SU-DHL-6 (cell line): ENCODE data around the gene SCRN1.
"Not testable (repeated sequence)": the region's sequence is repeated elsewhere in the genome, so short reads cannot be mapped to it uniquely, and the experiment has no call there.

Experiments used
- H2AFZ ChIP-seq: fragments of 200-600 bp; sonication (generic); 2 replicates; pipeline ENCODE4 v1.6.1; 2014; ENCODE audit warnings: low read depth, mild to moderate bottlenecking, moderate library complexity, mixed read lengths, antibody characterized with exemption, low read length; ENCODE audit not compliant: severe bottlenecking
- H3F3A ChIP-seq: fragments of 200-600 bp; shearing (Covaris generic); 2 replicates; pipeline ENCODE4 v1.6.0; 2016; ENCODE audit warnings: antibody characterized with exemption, mild to moderate bottlenecking; ENCODE audit not compliant: insufficient read depth
- H3K27ac ChIP-seq: fragments of 200-600 bp; sonication (generic); 2 replicates; pipeline ENCODE4 v1.5.1; 2016; ENCODE audit warnings: low read depth, mild to moderate bottlenecking, low read length, moderate library complexity, mixed read lengths
- H3K27me3 ChIP-seq: fragments of 200-600 bp; sonication (generic), shearing (Covaris generic); 2 replicates; pipeline ENCODE4 v1.6.0; 2014; ENCODE audit warnings: mild to moderate bottlenecking, low read length
- H3K36me3 ChIP-seq: fragments of 200-600 bp; sonication (generic); 2 replicates; pipeline ENCODE4 v1.6.1; 2014; ENCODE audit warnings: mild to moderate bottlenecking, low read length, mixed read lengths
- H3K4me2 ChIP-seq: fragments of 300-600, 200-600 bp; shearing (Covaris generic), sonication (generic); 2 replicates; pipeline ENCODE4 v1.6.0; 2014; ENCODE audit warnings: low read length, low read depth, mild to moderate bottlenecking; ENCODE audit not compliant: poor library complexity, severe bottlenecking
- H3K4me3 ChIP-seq: fragments of 200-600 bp; sonication (generic); 2 replicates; pipeline ENCODE4 v1.5.1; 2014; ENCODE audit warnings: antibody characterized with exemption, low read length, mild to moderate bottlenecking, mixed read lengths; ENCODE audit not compliant: insufficient read depth, poor library complexity, severe bottlenecking
- H3K79me2 ChIP-seq: fragments of 200-600 bp; sonication (generic); 2 replicates; pipeline ENCODE4 v1.6.1; 2014; ENCODE audit warnings: mild to moderate bottlenecking, low read length, moderate library complexity; ENCODE audit not compliant: insufficient read depth
- H3K9ac ChIP-seq: fragments of 200-600 bp; sonication (generic); 2 replicates; pipeline ENCODE4 v1.7.0; 2014; ENCODE audit warnings: mild to moderate bottlenecking, low read length
- H3K9me2 ChIP-seq: fragments of 200-600 bp; sonication (generic); replicated peaks from 2 replicates; pipeline ENCODE4 v1.6.1; 2014; ENCODE audit warnings: low read length; ENCODE audit not compliant: insufficient read depth
- H3K9me3 ChIP-seq: fragments of 200-600 bp; sonication (generic); 2 replicates; pipeline ENCODE4 v1.6.1; 2014; ENCODE audit warnings: low read length, mixed read lengths; ENCODE audit not compliant: insufficient read depth
- H4K20me1 ChIP-seq: fragments of 200-600 bp; sonication (generic); 2 replicates; pipeline ENCODE4 v1.6.1; 2014; ENCODE audit warnings: low read depth, mild to moderate bottlenecking, antibody characterized with exemption, low read length, moderate library complexity, mixed read lengths
- EZH2phosphoT487 ChIP-seq: fragments of 200-600 bp; sonication (generic), shearing (Covaris generic); conservative IDR thresholded peaks from 2 replicates; pipeline ENCODE4 v1.6.1; 2018; ENCODE audit warnings: mild to moderate bottlenecking, antibody characterized with exemption, low read length, moderate library complexity, mixed read lengths
- TF ChIP-seq, protein P1 (sequence below): fragments of 200-600 bp; sonication (generic); IDR thresholded peaks from one replicate; pipeline ENCODE4 v1.5.1; 2017; ENCODE audit warnings: antibody characterized with exemption, mild to moderate bottlenecking, low read length, moderate library complexity; ENCODE audit not compliant: insufficient read depth, poor library complexity, severe bottlenecking

The SCRN1 gene

DNA sequence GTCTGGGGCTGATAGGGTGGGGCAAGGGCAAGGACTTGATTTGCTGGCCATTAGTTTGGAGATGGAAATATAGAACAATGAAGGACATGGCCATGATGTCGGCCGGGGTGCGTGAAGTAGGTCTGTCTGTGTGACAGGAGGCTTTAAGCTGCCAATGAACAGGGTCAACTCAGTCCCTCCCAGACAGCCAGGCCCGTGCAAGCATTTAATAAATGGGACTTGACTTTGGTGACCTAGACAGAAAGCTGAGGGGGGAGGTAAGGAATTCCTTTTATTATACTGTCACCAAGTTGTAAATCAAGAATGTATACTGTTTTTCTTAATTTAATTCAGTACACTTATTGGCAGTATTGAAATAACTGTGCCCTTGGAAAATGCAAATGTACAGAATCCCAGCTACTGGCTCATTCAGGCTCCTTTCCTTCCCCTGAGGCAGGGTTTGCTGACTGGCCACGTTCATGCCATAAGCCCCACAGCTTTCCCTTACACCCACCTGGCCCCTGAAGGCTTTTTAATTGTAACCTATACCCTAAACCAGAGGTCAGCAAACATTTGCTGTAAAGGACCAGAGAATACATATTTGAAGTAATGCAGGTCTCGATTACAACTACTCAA lies 96.1 kb downstream of the SCRN1 start:
- no peak overlapping the region for H3K9ac ChIP-seq
- no peaks in the 10 kb centered on the region for H3K36me3 ChIP-seq
- H3K27ac ChIP-seq, result no peak overlapping the region
- H3K79me2 ChIP-seq, result no peaks in the 10 kb centered on the region
- H3K27me3 ChIP-seq, result no peaks in the 10 kb centered on the region
- no peak overlapping the region for H3K4me3 ChIP-seq
- H2AFZ ChIP-seq, result no peak overlapping the region
- TF ChIP-seq, protein P1, sequence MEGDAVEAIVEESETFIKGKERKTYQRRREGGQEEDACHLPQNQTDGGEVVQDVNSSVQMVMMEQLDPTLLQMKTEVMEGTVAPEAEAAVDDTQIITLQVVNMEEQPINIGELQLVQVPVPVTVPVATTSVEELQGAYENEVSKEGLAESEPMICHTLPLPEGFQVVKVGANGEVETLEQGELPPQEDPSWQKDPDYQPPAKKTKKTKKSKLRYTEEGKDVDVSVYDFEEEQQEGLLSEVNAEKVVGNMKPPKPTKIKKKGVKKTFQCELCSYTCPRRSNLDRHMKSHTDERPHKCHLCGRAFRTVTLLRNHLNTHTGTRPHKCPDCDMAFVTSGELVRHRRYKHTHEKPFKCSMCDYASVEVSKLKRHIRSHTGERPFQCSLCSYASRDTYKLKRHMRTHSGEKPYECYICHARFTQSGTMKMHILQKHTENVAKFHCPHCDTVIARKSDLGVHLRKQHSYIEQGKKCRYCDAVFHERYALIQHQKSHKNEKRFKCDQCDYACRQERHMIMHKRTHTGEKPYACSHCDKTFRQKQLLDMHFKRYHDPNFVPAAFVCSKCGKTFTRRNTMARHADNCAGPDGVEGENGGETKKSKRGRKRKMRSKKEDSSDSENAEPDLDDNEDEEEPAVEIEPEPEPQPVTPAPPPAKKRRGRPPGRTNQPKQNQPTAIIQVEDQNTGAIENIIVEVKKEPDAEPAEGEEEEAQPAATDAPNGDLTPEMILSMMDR, result no peak
- TF ChIP-seq EZH2phosphoT487, result no peak
- H3K9me3 ChIP-seq, result no peaks in the 10 kb centered on the region
- H3K4me2 ChIP-seq, result no peak overlapping the region
- H3K9me2 ChIP-seq, result no peaks in the 10 kb centered on the region
- H3F3A ChIP-seq, result no peaks in the 10 kb centered on the region
- no peaks in the 10 kb centered on the region for H4K20me1 ChIP-seq

DNA sequence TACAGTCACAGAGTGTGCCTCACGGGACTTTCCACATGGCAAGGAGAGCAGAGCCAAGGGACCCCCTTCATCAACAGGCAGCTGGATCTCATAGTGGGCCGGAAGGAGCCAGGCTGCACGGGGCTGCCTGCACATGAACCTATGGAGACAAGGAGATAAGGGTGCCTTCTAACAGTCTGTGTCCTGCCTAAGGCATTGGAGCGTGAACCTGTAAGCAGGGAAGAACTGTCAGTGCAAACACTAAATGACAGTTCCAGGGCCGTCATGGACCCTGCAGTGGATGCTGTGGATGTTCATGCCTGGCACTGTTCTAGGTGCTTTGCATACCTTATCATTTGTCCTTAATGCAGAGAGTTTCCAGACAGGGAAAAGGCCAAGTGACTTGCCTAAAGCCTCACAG lies 97.4 kb downstream of the SCRN1 start:
- Histone ChIP-seq H3K4me3 (no peak overlapping the region), H3K36me3 (no peaks in the 10 kb centered on the region), H3K79me2 (no peaks in the 10 kb centered on the region), H3K4me2 (no peak overlapping the region), H2AFZ (no peak overlapping the region), H3F3A (no peaks in the 10 kb centered on the region), H4K20me1 (no peaks in the 10 kb centered on the region), H3K9me3 (no peaks in the 10 kb centered on the region), H3K9ac (no peak overlapping the region), H3K27ac (no peak overlapping the region), H3K9me2 (no peaks in the 10 kb centered on the region), H3K27me3 (no peaks in the 10 kb centered on the region)
- TF ChIP-seq, protein P1, result no peak
- TF ChIP-seq EZH2phosphoT487, result no peak

- Histone ChIP-seq H3K9me3 (no peaks in the 10 kb centered on the region), H3F3A (no peaks in the 10 kb centered on the region), H3K9ac (no peak overlapping the region), H2AFZ (no peak overlapping the region), H3K79me2 (no peaks in the 10 kb centered on the region), H3K9me2 (no peaks in the 10 kb centered on the region), H3K27me3 (no peaks in the 10 kb centered on the region), H4K20me1 (no peaks in the 10 kb centered on the region), H3K27ac (no peak overlapping the region), H3K4me2 (no peak overlapping the region), H3K4me3 (no peak overlapping the region), H3K36me3 (no peaks in the 10 kb centered on the region)
- no peak for TF ChIP-seq EZH2phosphoT487
- TF ChIP-seq, protein P1, result no peak
Observed at GRCh38 chr7:29891766-29892165, 97.8 kb downstream of the SCRN1 start.

GRCh38 chr7:29890786-29891185 lies 98.8 kb downstream of the SCRN1 start:
- not testable (repeated sequence) for H3K9me2 ChIP-seq, H2AFZ ChIP-seq, H3F3A ChIP-seq, H3K9me3 ChIP-seq, H3K27me3 ChIP-seq, H3K4me2 ChIP-seq, H3K79me2 ChIP-seq, H3K9ac ChIP-seq, H3K27ac ChIP-seq, H4K20me1 ChIP-seq, H3K4me3 ChIP-seq, H3K36me3 ChIP-seq
